Measurements from ENCODE around the gene BCOR. TPM values are rescaled to one million over a fixed set of nuclear protein-coding genes. Genes with fewer than 3 reads are reported as not detected.

Gene BCOR
- total RNA-seq, 1 experiment from 2014 or later: 35.1 TPM

GRCh38 chrX:40083979-40084359, 13.8 kb downstream of the BCOR start:
- Histone ChIP-seq H3K9ac (ENCODE audit: low read length) (no peak overlapping the region), H3K9me2 (ENCODE audit: insufficient read depth) (no peaks in the 10 kb centered on the region), H3K4me3 (replicated peaks in 1 of 2; ENCODE audit: low read depth in 1 of 2, low read length in 2 of 2) (no peak overlapping the region), H3K27ac (ENCODE audit: low read depth, low read length) (no peak overlapping the region), H2AFZ (ENCODE audit: low read depth, low read length, poor library complexity, severe bottlenecking) (no peak overlapping the region), H3K27me3 (ENCODE audit: insufficient read depth, low read length) (no peaks in the 10 kb centered on the region), H3K79me2 (ENCODE audit: insufficient read depth, low read length) (peaks cover 100% of the 10 kb centered on the region), H3K4me1 (ENCODE audit: control insufficient read depth in 1 of 2, insufficient read depth in 2 of 2, low read length in 2 of 2) (peaks cover 41 to 54% of the 10 kb centered on the region in 2 experiments), H3K4me2 (ENCODE audit: low read length) (no peak overlapping the region), H3K36me3 (ENCODE audit: control insufficient read depth in 1 of 2, insufficient read depth in 2 of 2, low read length in 2 of 2) (no peaks in the 10 kb centered on the region), H3K9me3 (ENCODE audit: control insufficient read depth in 1 of 2, insufficient read depth in 1 of 2, low read depth in 1 of 2, low read length in 2 of 2) (no peaks in the 10 kb centered on the region), H4K20me1 (ENCODE audit: insufficient read depth) (peaks cover 4% of the 10 kb centered on the region; the same call in 1 of the 2 replicates)
- TF ChIP-seq EZH2 (IDR thresholded peaks at IDR 0.05) (no peak), SIN3A (IDR thresholded peaks at IDR 0.05; ENCODE audit: low read depth) (no peak), POLR2AphosphoS5 (IDR thresholded peaks at IDR 0.05; ENCODE audit: low read depth, low read length) (no peak), EGR1 (IDR thresholded peaks at IDR 0.05; ENCODE audit: low read depth) (no peak), CEBPB (IDR thresholded peaks at IDR 0.05; ENCODE audit: low read depth) (no peak), ZFX (IDR thresholded peaks at IDR 0.05) (no peak), SP1 (IDR thresholded peaks at IDR 0.05; ENCODE audit: low read depth) (no peak), POLR2A (IDR thresholded peaks at IDR 0.05; ENCODE audit: borderline replicate concordance, extremely low read depth, insufficient read depth, insufficient read length) (no peak), CBX3 (IDR thresholded peaks at IDR 0.05; ENCODE audit: low read depth) (no peak), YY1 (IDR thresholded peaks at IDR 0.05; ENCODE audit: extremely low read depth, insufficient replicate concordance, low read depth, low read length) (no peak), ZNF274 (IDR thresholded peaks at IDR 0.05; ENCODE audit: low read depth, low read length) (no peak), SRF (IDR thresholded peaks at IDR 0.05; ENCODE audit: low read depth) (no peak), CTCF (IDR thresholded peaks at IDR 0.05 in 2 of 3, conservative IDR thresholded peaks at IDR 0.05 in 1 of 3; ENCODE audit: borderline replicate concordance in 1 of 3, insufficient read depth in 1 of 3, low read depth in 2 of 3, low read length in 2 of 3) (no peak), RAD21 (IDR thresholded peaks at IDR 0.05; ENCODE audit: low read depth) (no peak), JUND (IDR thresholded peaks at IDR 0.05) (no peak), FOSL1 (IDR thresholded peaks at IDR 0.05; ENCODE audit: low read depth) (no peak), EZH2phosphoT487 (IDR thresholded peaks at IDR 0.05; ENCODE audit: borderline replicate concordance) (no peak), ELF1 (IDR thresholded peaks at IDR 0.05; ENCODE audit: borderline replicate concordance, low read depth) (no peak)
- TF ChIP-seq, protein P1, sequence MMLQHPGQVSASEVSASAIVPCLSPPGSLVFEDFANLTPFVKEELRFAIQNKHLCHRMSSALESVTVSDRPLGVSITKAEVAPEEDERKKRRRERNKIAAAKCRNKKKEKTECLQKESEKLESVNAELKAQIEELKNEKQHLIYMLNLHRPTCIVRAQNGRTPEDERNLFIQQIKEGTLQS (IDR thresholded peaks at IDR 0.05): no peak
- CTCF ChIA-PET: no interaction called here
- RAD21 ChIA-PET (ENCODE audit: low non-redundant PET in 1 of 2, low total read pairs in 2 of 2, uncharacterized antibody in 2 of 2, unreplicated experiment in 2 of 2): no interaction called here
- DNase-seq (ENCODE audit: low read depth, low spot score) (no peak), ATAC-seq (no peak)
- BruUV-seq (replicated peaks): no TSS peak
- POLR2A ChIA-PET: no interaction called here
- intact Hi-C loops (cut with micrococcal nuclease): no loop called here
